ENCODE measurements around the gene COP1.

COP1 gene

GRCh38 chr1:176110203-176110602 lies 96.9 kb downstream of the COP1 start:
- no peaks in the 10 kb centered on the region for H3K27me3 ChIP-seq (ENCODE audit: insufficient read depth, low read length)
- H3K9ac ChIP-seq (ENCODE audit: low read length) = no peak overlapping the region
- H3K23ac ChIP-seq (ENCODE audit: low read length) = no peak overlapping the region
- H3K4me1 ChIP-seq (ENCODE audit: control insufficient read depth in 1 of 2, insufficient read depth in 2 of 2, low read length in 2 of 2) = no peaks in the 10 kb centered on the region
- H3K4me2 ChIP-seq (ENCODE audit: low read length) = no peak overlapping the region
- H3K18ac ChIP-seq (ENCODE audit: low read length) = no peak overlapping the region
- H3K79me2 ChIP-seq (ENCODE audit: control insufficient read depth, insufficient read depth, low read length, poor library complexity) = no peaks in the 10 kb centered on the region
- no peak overlapping the region for H2BK120ac ChIP-seq (ENCODE audit: insufficient read depth, low read length, poor library complexity)
- peaks cover 4% of the 10 kb centered on the region in 2 experiments for H3K36me3 ChIP-seq (ENCODE audit: control insufficient read depth in 1 of 2, insufficient read depth in 2 of 2, low read length in 2 of 2)
- WGBS (ENCODE audit: extremely low coverage, insufficient coverage, insufficient read length) = no CpG with 5 or more reads among the region's 1 CpG
- no peak overlapping the region for H3K4ac ChIP-seq (ENCODE audit: low read depth, low read length)
- H2AK5ac ChIP-seq (ENCODE audit: low read length) = no peak overlapping the region
- no peak overlapping the region for H3K4me3 ChIP-seq (ENCODE audit: low read depth, low read length)
- H2AFZ ChIP-seq (ENCODE audit: insufficient read depth, low read length, poor library complexity) = no peak overlapping the region
- no peaks in the 10 kb centered on the region for H3K79me1 ChIP-seq (ENCODE audit: low read length)
- H2BK5ac ChIP-seq (ENCODE audit: low read depth, low read length, poor library complexity) = no peak overlapping the region
- DNase-seq = peak in 1 of 2 donors; percentile 7
- H4K8ac ChIP-seq (ENCODE audit: low read depth, low read length) = no peak overlapping the region
- no peaks in the 10 kb centered on the region for H3K9me3 ChIP-seq (ENCODE audit: insufficient read depth, low read depth, low read length)
- no peak overlapping the region for H2BK12ac ChIP-seq (ENCODE audit: low read length)
- no peak overlapping the region for H4K12ac ChIP-seq (ENCODE audit: low read depth, low read length)
- no peak overlapping the region for H4K91ac ChIP-seq (ENCODE audit: low read depth, low read length)
- H3K27ac ChIP-seq (ENCODE audit: low read depth, low read length) = no peak overlapping the region
- no peak overlapping the region for H3K14ac ChIP-seq (ENCODE audit: low read length)

GRCh38 chr1:176102768-176103350 lies 104.2 kb downstream of the COP1 start:
- no CpG with 5 or more reads among the region's 1 CpG for WGBS (ENCODE audit: extremely low coverage, insufficient coverage, insufficient read length)
- Histone ChIP-seq H4K12ac (ENCODE audit: low read depth, low read length) (no peak overlapping the region), H3K14ac (ENCODE audit: low read length) (no peak overlapping the region), H4K91ac (ENCODE audit: low read depth, low read length) (no peak overlapping the region), H2BK12ac (ENCODE audit: low read length) (no peak overlapping the region), H2AFZ (ENCODE audit: insufficient read depth, low read length, poor library complexity) (no peak overlapping the region), H3K18ac (ENCODE audit: low read length) (no peak overlapping the region), H3K4me3 (ENCODE audit: low read depth, low read length) (no peak overlapping the region), H3K79me2 (ENCODE audit: control insufficient read depth, insufficient read depth, low read length, poor library complexity) (no peaks in the 10 kb centered on the region), H2AK5ac (ENCODE audit: low read length) (no peak overlapping the region), H3K36me3 (ENCODE audit: control insufficient read depth in 1 of 2, insufficient read depth in 2 of 2, low read length in 2 of 2) (peaks cover 5 to 11% of the 10 kb centered on the region in 2 experiments), H3K9me3 (ENCODE audit: insufficient read depth, low read depth, low read length) (no peaks in the 10 kb centered on the region), H2BK120ac (ENCODE audit: insufficient read depth, low read length, poor library complexity) (no peak overlapping the region), H3K4ac (ENCODE audit: low read depth, low read length) (no peak overlapping the region), H3K27ac (ENCODE audit: low read depth, low read length) (no peak overlapping the region), H2BK5ac (ENCODE audit: low read depth, low read length, poor library complexity) (no peak overlapping the region), H3K9ac (ENCODE audit: low read length) (no peak overlapping the region), H3K79me1 (ENCODE audit: low read length) (no peaks in the 10 kb centered on the region), H3K4me2 (ENCODE audit: low read length) (no peak overlapping the region), H3K27me3 (ENCODE audit: insufficient read depth, low read length) (no peaks in the 10 kb centered on the region), H3K4me1 (ENCODE audit: control insufficient read depth in 1 of 2, insufficient read depth in 2 of 2, low read length in 2 of 2) (no peaks in the 10 kb centered on the region), H3K23ac (ENCODE audit: low read length) (no peak overlapping the region), H4K8ac (ENCODE audit: low read depth, low read length) (no peak overlapping the region)
- DNase-seq = no peak

- no peaks in the 10 kb centered on the region for H3K4me1 ChIP-seq (ENCODE audit: control insufficient read depth in 1 of 2, insufficient read depth in 2 of 2, low read length in 2 of 2)
Observed at GRCh38 chr1:176101951-176102642, 105.0 kb downstream of the COP1 start.

GRCh38 chr1:176098560-176098959 lies 108.5 kb downstream of the COP1 start:
- no peak overlapping the region for H3K9ac ChIP-seq (ENCODE audit: low read length)
- no peak overlapping the region for H2BK5ac ChIP-seq (ENCODE audit: low read depth, low read length, poor library complexity)
- no peaks in the 10 kb centered on the region for H3K27me3 ChIP-seq (ENCODE audit: insufficient read depth, low read length)
- H4K91ac ChIP-seq (ENCODE audit: low read depth, low read length) = no peak overlapping the region
- no peak overlapping the region for H3K4me2 ChIP-seq (ENCODE audit: low read length)
- H3K23ac ChIP-seq (ENCODE audit: low read length) = no peak overlapping the region
- no peaks in the 10 kb centered on the region for H3K4me1 ChIP-seq (ENCODE audit: control insufficient read depth in 1 of 2, insufficient read depth in 2 of 2, low read length in 2 of 2)
- no CpG with 5 or more reads among the region's 2 CpGs for WGBS (ENCODE audit: extremely low coverage, insufficient coverage, insufficient read length)
- peaks cover 6 to 14% of the 10 kb centered on the region in 2 experiments for H3K36me3 ChIP-seq (ENCODE audit: control insufficient read depth in 1 of 2, insufficient read depth in 2 of 2, low read length in 2 of 2)
- no peak overlapping the region for H2BK120ac ChIP-seq (ENCODE audit: insufficient read depth, low read length, poor library complexity)
- no peak overlapping the region for H2BK12ac ChIP-seq (ENCODE audit: low read length)
- H2AFZ ChIP-seq (ENCODE audit: insufficient read depth, low read length, poor library complexity) = no peak overlapping the region
- H4K12ac ChIP-seq (ENCODE audit: low read depth, low read length) = no peak overlapping the region
- H3K18ac ChIP-seq (ENCODE audit: low read length) = no peak overlapping the region
- no peak overlapping the region for H4K8ac ChIP-seq (ENCODE audit: low read depth, low read length)
- no peaks in the 10 kb centered on the region for H3K79me2 ChIP-seq (ENCODE audit: control insufficient read depth, insufficient read depth, low read length, poor library complexity)
- H3K79me1 ChIP-seq (ENCODE audit: low read length) = no peaks in the 10 kb centered on the region
- no peaks in the 10 kb centered on the region for H3K9me3 ChIP-seq (ENCODE audit: insufficient read depth, low read depth, low read length)
- H2AK5ac ChIP-seq (ENCODE audit: low read length) = no peak overlapping the region
- H3K27ac ChIP-seq (ENCODE audit: low read depth, low read length) = no peak overlapping the region
- H3K14ac ChIP-seq (ENCODE audit: low read length) = no peak overlapping the region
- DNase-seq = no peak
- no peak overlapping the region for H3K4me3 ChIP-seq (ENCODE audit: low read depth, low read length)
- H3K4ac ChIP-seq (ENCODE audit: low read depth, low read length) = no peak overlapping the region

More at GRCh38 chr1:176101951-176102642, 105.0 kb downstream of the COP1 start:
- Histone ChIP-seq H3K4me3 (ENCODE audit: low read depth, low read length) (no peak overlapping the region), H3K27ac (ENCODE audit: low read depth, low read length) (no peak overlapping the region), H3K79me1 (ENCODE audit: low read length) (no peaks in the 10 kb centered on the region), H4K8ac (ENCODE audit: low read depth, low read length) (no peak overlapping the region), H3K4ac (ENCODE audit: low read depth, low read length) (no peak overlapping the region), H3K23ac (ENCODE audit: low read length) (no peak overlapping the region), H3K36me3 (ENCODE audit: control insufficient read depth in 1 of 2, insufficient read depth in 2 of 2, low read length in 2 of 2) (peaks cover 5 to 11% of the 10 kb centered on the region in 2 experiments), H2AK5ac (ENCODE audit: low read length) (no peak overlapping the region), H2BK120ac (ENCODE audit: insufficient read depth, low read length, poor library complexity) (no peak overlapping the region), H3K18ac (ENCODE audit: low read length) (no peak overlapping the region), H3K79me2 (ENCODE audit: control insufficient read depth, insufficient read depth, low read length, poor library complexity) (no peaks in the 10 kb centered on the region), H3K9ac (ENCODE audit: low read length) (no peak overlapping the region), H2BK5ac (ENCODE audit: low read depth, low read length, poor library complexity) (no peak overlapping the region), H2BK12ac (ENCODE audit: low read length) (no peak overlapping the region), H2AFZ (ENCODE audit: insufficient read depth, low read length, poor library complexity) (no peak overlapping the region), H3K4me2 (ENCODE audit: low read length) (no peak overlapping the region), H3K27me3 (ENCODE audit: insufficient read depth, low read length) (no peaks in the 10 kb centered on the region), H3K14ac (ENCODE audit: low read length) (no peak overlapping the region), H4K12ac (ENCODE audit: low read depth, low read length) (no peak overlapping the region), H4K91ac (ENCODE audit: low read depth, low read length) (no peak overlapping the region), H3K9me3 (ENCODE audit: insufficient read depth, low read depth, low read length) (no peaks in the 10 kb centered on the region)
- WGBS (ENCODE audit: extremely low coverage, insufficient coverage, insufficient read length) = no CpG with 5 or more reads among the region's 5 CpGs
- no peak for DNase-seq

Data from trophoblast cell (in vitro differentiated cells and primary cell).